Parathyroid adenoma (tissue), 2 donors: ENCODE data around the gene TMUB1.

Experiments
- H2AFZ ChIP-seq: fragments of 300-600 bp; sonication (generic); one replicate; pipeline ENCODE4 v1.7.0; 2017; ENCODE audit warnings: antibody characterized with exemption, mild to moderate bottlenecking
- H3K27ac ChIP-seq: fragments of 300-600 bp; sonication (generic); one replicate; pipeline ENCODE4 v1.7.0; 2017
- H3K27me3 ChIP-seq: fragments of 300-600 bp; sonication (generic); one replicate; pipeline ENCODE4 v1.7.0; 2017; ENCODE audit warnings: low read length; ENCODE audit not compliant: control insufficient read depth, insufficient read depth
- H3K36me3 ChIP-seq: fragments of 300-600 bp; sonication (generic); one replicate; pipeline ENCODE4 v1.7.0; 2017; ENCODE audit warnings: low read length; ENCODE audit not compliant: control insufficient read depth, insufficient read depth
- H3K4me1 ChIP-seq: fragments of 300-600 bp; sonication (generic); one replicate; pipeline ENCODE4 v1.7.0; 2017; ENCODE audit warnings: control low read depth
- H3K4me2 ChIP-seq: fragments of 300-600 bp; sonication (generic); one replicate; pipeline ENCODE4 v1.7.0; 2017; ENCODE audit warnings: low read length
- H3K4me3 ChIP-seq: fragments of 300-600 bp; sonication (generic); one replicate; pipeline ENCODE4 v1.7.0; 2017; ENCODE audit warnings: low read depth, low read length
- H3K79me2 ChIP-seq: fragments of 300-600 bp; sonication (generic); one replicate; pipeline ENCODE4 v1.7.0; 2017; ENCODE audit warnings: control low read depth
- H3K9ac ChIP-seq: fragments of 300-600 bp; sonication (generic); one replicate; pipeline ENCODE4 v1.7.0; 2017; ENCODE audit warnings: mild to moderate bottlenecking
- H3K9me3 ChIP-seq: fragments of 300-600 bp; sonication (generic); one replicate; pipeline ENCODE4 v1.7.0; 2017; ENCODE audit warnings: low read length; ENCODE audit not compliant: control insufficient read depth
- CTCF ChIP-seq: fragments of 300-600 bp; sonication (generic); IDR thresholded peaks from one replicate; pipeline ENCODE4 v1.7.0; 2017; ENCODE audit warnings: antibody characterized with exemption, mild to moderate bottlenecking
- donor health status: primary hyperparathyroidism.

TMUB1 gene

DNA sequence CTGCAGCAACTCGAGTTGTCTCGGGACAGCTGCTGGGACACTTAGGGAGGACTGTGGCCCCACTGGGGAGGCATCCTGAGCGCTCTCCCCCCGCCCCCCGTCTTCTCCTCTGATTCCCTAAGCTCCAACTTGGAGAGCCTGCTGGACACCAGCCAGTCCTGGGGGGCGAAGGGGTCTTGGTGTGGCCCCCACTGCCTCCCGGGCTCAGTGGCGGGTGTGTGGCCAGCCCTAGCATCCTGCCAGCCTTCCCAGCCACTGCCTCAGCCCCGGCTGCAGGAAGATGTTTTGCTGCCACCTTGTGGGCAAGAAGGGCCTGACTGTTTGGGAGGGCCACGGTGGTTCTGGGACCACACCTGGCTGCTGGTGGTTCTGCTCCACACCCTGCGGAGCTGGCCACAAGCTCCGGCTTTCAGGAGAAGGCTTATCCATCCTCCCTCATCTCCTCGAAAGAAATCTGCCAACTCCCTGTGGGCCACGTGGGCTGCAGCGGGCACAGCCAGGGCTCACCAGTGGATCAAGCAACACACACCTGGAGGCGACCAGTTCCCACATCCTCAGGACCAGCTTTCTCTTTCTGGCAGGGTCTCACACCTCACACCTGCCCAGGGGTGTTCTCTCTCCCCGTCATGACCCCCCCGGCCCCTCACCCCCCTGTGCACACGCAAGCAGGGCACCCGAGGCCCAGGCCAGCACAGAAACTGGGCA lies 27.8 kb upstream of the TMUB1 start:
- peaks cover 11% of the 10 kb centered on the region for H3K4me1 ChIP-seq

DNA sequence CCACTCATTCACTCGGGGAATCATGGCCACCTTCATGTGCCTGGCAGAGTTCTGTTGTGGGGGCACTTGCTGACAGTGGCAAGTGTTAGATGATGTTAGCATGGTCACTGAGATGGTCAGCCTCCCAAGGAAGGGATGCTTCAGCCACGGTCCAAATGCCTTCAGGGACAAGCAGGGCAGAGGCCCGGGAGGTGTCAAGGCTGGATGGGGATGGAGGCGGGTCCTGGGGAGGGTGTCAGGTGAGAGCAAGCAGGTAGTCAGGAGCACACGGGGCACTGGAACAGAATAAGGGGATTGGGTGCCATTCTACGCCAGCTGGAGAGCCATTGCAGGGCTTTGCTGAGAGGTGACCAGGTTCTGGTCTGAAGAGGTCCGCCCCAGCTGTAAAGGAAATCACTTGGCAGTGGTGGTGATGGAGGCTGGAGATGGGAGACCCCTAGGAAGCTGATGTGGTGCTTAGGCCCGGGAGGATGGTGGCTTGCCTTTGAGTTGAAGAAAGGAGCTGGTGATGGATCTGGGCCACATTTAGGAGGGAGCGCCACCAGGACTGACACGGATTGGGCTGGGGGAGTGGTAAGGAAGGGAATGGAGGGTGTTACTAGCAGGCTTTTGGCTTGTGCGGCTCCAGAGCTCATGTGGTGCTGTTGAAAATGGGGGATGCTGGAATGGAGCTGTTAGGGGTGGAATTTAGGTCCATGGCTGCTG lies 27.1 kb upstream of the TMUB1 start:
- no peak overlapping the region for H3K27ac ChIP-seq
- no peaks in the 10 kb centered on the region for H3K36me3 ChIP-seq
- no peak overlapping the region for H2AFZ ChIP-seq
- no peak overlapping the region for H3K4me3 ChIP-seq
- peaks cover 9% of the 10 kb centered on the region for H3K4me1 ChIP-seq
- no peaks in the 10 kb centered on the region for H3K9me3 ChIP-seq
- no peak overlapping the region for H3K9ac ChIP-seq
- peaks cover 48% of the 10 kb centered on the region for H3K79me2 ChIP-seq
- no peak for TF ChIP-seq CTCF
- no peak overlapping the region for H3K4me2 ChIP-seq
- H3K27me3 ChIP-seq, result no peaks in the 10 kb centered on the region

More for the DNA sequence above, 27.8 kb upstream of the TMUB1 start:
- no peak overlapping the region for H3K4me2 ChIP-seq
- H3K36me3 ChIP-seq, result no peaks in the 10 kb centered on the region
- H2AFZ ChIP-seq, result no peak overlapping the region
- peak; percentile 87 for TF ChIP-seq CTCF
- H3K79me2 ChIP-seq, result peaks cover 53% of the 10 kb centered on the region
- no peaks in the 10 kb centered on the region for H3K9me3 ChIP-seq
- H3K9ac ChIP-seq, result no peak overlapping the region
- no peak overlapping the region for H3K27ac ChIP-seq
- H3K4me3 ChIP-seq, result no peak overlapping the region
- H3K27me3 ChIP-seq, result no peaks in the 10 kb centered on the region

GRCh38 chr7:151109094-151110048 lies 26.1 kb upstream of the TMUB1 start:
- no peak for TF ChIP-seq CTCF
- no peak overlapping the region for H3K27ac ChIP-seq

DNA sequence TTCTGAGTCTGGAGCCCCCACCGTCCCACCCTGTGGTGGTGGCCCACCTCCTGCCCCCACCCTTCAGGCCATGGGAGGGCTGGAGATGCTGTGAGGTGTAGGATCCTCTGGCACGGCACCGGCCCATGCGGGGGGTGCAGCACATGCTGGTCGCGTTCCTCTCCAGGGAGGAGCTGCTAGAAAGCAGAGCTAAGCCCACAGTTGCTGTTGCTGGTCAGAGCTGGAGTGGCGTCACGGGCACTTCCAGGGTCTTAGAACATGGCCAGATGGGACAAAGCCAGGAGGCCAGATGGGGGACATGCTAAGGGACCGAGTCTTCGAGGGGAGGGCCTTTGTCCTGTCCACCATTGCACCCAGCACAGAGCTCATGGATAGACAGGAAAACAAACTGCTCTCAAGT lies 24.6 kb upstream of the TMUB1 start:
- H3K4me2 ChIP-seq, result no peak overlapping the region
- no peak for TF ChIP-seq CTCF
- peaks cover 50% of the 10 kb centered on the region for H3K79me2 ChIP-seq
- H3K9me3 ChIP-seq, result no peaks in the 10 kb centered on the region
- no peak overlapping the region for H3K4me3 ChIP-seq
- no peaks in the 10 kb centered on the region for H3K27me3 ChIP-seq
- no peak overlapping the region for H3K27ac ChIP-seq
- H3K36me3 ChIP-seq, result no peaks in the 10 kb centered on the region
- no peaks in the 10 kb centered on the region for H3K4me1 ChIP-seq
- no peak overlapping the region for H3K9ac ChIP-seq
- no peak overlapping the region for H2AFZ ChIP-seq

More at GRCh38 chr7:151109094-151110048, 26.1 kb upstream of the TMUB1 start:
- Histone ChIP-seq H3K9me3 (no peaks in the 10 kb centered on the region), H2AFZ (no peak overlapping the region), H3K79me2 (peaks cover 56% of the 10 kb centered on the region), H3K4me3 (no peak overlapping the region), H3K36me3 (no peaks in the 10 kb centered on the region), H3K9ac (no peak overlapping the region), H3K4me2 (no peak overlapping the region), H3K27me3 (no peaks in the 10 kb centered on the region), H3K4me1 (peaks cover 9% of the 10 kb centered on the region)
